Left ventricle myocardium superior (tissue), 1 donor: Measurements from ENCODE around the gene AK3. TPM values are rescaled to one million over a fixed set of nuclear protein-coding genes. Genes with fewer than 3 reads are reported as not detected.
A peak's percentile ranks its signal among the peaks of the same experiment; 100 is the strongest.
"Not testable (repeated sequence)": the region's sequence is repeated elsewhere in the genome, so short reads cannot be mapped to it uniquely, and the experiment has no call there.

Experiments used
- ATAC-seq: fragments of 200-7000 bp; cut with Tn5 transposase; one replicate; pipeline ENCODE4 v1.9.1; 2020; ENCODE audit warnings: mild to moderate bottlenecking, moderate library complexity
- DNase-seq: peaks from one replicate; pipeline ENCODE4 v3.0.0-alpha.2; 2020
- intact Hi-C: fragments of 100-400 bp; cut with micrococcal nuclease; formaldehyde crosslinking; loops from one replicate; pipeline ENCODE4 v1.11.0; 2022
- long read RNA-seq: library from polyadenylated mRNA; unstranded; transcript quantifications from one replicate; pipeline ENCODE4 v2.0.0, GENCODE V29; 2021
- total RNA-seq: library from RNA; stranded (reverse); fragmentation: NEBNext Ultra II Directional; extraction: Animal tissue kit (Norgen Biotek cat#: 25700); gene quantifications from one replicate; pipeline ENCODE4 v1.2.1, GENCODE V29; 2021
- donor health status: DM: no; HTN: yes; CAD: no; lungs with severe emphysema.

AK3 gene
- 219 TPM for total RNA-seq
- long read RNA-seq, transcript AK3-203 (4 exons, 705 nt) = minor isoform, 5 of 366 reads
- long read RNA-seq, transcript AK3-202 (5 exons, 2,736 nt) = major isoform, 338 of 366 reads
- long read RNA-seq, partial matches to known transcripts = 6 of 366 reads
- long read RNA-seq, other reads (novel, unspliced or antisense) = 16 of 366 reads

DNA sequence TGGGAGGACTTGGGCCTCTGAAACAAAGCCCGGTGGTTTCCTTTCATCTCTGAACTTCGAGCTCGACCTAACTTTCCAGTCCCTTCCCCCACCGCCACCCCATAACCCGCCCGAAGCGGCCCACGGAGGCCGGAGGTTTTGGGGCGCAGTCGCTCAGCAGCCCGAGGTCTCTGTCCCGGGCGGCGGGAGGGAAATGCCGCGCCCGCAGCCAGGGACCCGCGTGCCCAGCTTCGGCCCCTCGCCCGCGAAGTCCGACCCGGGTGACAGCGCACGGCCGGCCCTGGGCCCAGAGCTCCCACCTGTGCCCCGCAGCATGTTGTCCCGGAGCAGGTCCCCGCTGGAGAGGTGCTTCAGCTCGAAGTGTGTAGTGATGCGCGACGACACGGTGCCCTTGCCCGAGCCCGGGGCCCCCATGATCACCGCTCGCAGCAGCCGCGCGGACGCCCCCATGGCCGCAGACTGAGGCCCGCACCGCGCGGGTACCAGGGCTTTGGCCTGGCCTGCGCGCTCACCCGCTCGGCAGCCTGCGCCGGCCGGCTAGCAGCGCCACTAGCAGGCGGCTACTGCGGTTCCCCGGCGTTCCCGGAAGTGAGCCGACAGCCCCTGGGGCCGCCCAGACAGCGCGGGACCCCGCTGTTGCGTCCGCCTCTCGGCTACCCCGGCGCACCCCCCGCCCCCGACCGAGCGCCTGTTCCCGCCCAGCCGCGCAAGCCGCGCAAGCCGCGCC is at the start of gene AK3:
AK3 (minus strand) TSS at position 565 of the 727 bp plus-strand sequence; CDS start at position 450, 115 bp downstream.
- ATAC-seq = peak; percentile 95
- intact Hi-C loops = no loop called here
- DNase-seq = peak; percentile 94

DNA sequence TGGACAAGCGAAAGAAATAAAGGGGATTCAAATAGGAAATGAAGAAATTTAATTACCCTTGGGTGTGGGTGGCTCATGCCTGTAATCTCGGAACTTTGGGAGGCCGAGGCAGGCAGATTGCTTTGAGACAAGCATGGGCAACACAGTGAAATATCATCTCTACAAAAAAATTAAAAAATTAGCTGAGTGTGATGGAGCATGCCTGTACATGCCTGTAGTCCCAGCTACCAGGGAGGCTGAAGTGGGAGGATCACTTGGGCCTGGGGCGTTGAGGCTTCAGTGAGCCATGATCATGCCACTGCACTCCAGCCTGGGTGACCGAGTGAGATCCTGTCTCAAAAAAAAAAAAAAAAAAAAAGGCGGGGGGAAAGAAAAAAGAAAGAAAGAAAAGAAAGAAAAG is 47.7 kb upstream of the AK3 start:
- intact Hi-C loops = no loop called here
- ATAC-seq = no peak
- DNase-seq = no peak

DNA sequence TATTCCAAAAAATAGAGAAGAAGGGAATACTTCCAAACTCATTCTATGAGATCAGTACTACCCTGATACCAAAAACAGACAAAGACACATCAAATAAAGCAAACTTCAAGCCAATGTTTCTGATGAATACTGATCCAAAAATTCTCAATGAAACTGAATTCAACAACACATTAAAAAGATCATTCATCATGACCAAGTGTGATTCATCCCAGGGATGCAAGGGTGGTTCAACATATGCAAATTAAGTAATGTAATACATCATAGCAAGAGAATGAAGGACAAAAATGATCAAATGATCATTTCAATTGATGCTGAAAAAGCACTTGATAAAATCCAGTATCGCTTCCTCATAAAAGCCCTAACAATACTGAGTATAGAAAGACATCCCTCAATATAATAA is 46.9 kb upstream of the AK3 start:
- intact Hi-C loops = no loop called here
- DNase-seq = no peak
- ATAC-seq = no peak

DNA sequence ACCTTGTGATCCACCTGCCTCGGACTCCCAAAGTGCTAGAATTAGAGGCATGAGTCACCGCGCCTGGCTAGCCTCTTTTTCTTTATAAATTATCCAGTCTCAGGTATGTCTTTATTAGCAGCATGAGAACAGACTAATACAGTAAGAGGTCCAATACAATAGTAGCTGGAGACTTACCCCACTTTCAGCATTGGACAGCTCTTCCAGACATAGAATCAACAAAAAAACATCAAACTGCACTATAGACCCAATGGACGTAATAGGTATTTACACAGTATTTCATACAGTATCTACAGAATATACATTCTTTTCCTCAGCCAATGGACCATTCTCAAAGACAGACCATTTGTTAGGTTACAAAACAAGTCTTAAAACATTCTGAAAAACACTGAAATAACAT is 45.6 kb upstream of the AK3 start:
- intact Hi-C loops = no loop called here
- DNase-seq = no peak
- no peak for ATAC-seq

GRCh38 chr9:4784403-4784802 is 43.4 kb upstream of the AK3 start:
- DNase-seq (no peak), ATAC-seq (no peak)
- intact Hi-C loops = no loop called here

DNA sequence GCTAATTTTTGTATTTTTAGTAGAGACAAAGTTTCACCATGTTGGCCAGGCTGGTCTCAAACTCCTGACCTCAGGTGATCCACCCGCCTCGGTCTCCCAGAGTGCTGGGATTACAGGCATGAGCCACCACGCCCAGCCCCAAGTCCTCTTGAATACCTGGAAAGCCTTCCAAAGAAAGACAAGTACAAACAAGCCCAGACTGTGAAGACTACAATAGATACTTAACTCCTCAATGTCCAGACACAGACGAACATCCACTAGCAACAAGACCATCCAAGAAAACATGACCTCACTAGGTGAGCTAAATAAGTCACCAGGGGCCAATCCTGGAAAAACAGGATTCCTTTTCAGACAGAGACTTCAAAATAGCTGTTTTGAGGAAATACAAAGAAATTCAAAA is 42.2 kb upstream of the AK3 start:
- intact Hi-C loops, ATAC-seq: not testable (repeated sequence)

DNA sequence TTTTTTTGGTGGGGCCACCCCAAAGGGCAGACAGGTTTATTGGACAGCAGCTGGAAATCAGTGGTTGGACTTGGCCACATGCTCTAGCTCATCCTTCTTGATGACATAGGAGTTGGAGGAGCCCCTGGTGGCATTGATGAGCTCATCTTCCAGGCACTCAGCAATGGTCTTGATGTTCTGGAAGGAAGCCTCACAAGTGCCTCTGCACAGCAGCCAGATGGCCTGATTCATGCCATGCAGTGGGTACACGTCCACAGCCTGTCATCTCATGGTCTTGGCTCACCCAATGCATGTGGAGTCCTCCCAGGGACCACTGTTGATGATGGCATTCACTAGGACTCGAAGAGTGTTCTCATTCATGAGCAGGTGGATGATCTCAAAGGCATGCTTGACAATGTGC is 40.4 kb upstream of the AK3 start:
- intact Hi-C loops = no loop called here
- ATAC-seq (no peak), DNase-seq (no peak)

More for the DNA sequence above, 42.2 kb upstream of the AK3 start:
- not testable (repeated sequence) for DNase-seq

- intact Hi-C loops = no loop called here
- no peak for DNase-seq
- no peak for ATAC-seq
Measured at GRCh38 chr9:4780651-4781050, 39.6 kb upstream of the AK3 start.

- DNase-seq, ATAC-seq, intact Hi-C loops: not testable (repeated sequence)
Measured at GRCh38 chr9:4774958-4775357, 34.0 kb upstream of the AK3 start.

DNA sequence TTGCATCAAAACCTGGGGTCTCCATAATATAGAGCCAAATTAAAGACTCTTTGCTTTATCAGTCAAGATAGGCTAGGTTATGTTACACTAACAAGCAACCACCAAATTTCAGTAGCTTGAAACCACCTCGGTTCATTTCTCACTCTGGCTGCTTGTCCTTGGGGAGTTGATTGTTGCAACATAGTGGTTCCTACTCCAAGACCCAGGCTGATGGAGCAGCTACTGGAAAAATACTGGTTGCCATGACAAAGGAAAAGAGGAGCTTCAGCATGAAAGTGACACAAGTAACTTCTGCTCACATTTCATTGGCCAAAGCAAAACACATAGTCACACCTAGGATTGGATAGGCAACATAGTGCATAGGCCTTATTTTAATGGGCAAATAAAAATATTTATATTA is 33.2 kb upstream of the AK3 start:
- intact Hi-C loops = no loop called here
- ATAC-seq (peak; percentile 93), DNase-seq (no peak)

GRCh38 chr9:4771788-4772187 is 30.8 kb upstream of the AK3 start:
- ATAC-seq = no peak
- intact Hi-C loops = no loop called here
- no peak for DNase-seq

- DNase-seq = no peak
- intact Hi-C loops = loop anchor here (10.0 kb wide), 1 partner anchor 825 kb away; no protein-coding TSS in a partner anchor
- no peak for ATAC-seq
Measured at GRCh38 chr9:4769321-4770080, 28.5 kb upstream of the AK3 start.

DNA sequence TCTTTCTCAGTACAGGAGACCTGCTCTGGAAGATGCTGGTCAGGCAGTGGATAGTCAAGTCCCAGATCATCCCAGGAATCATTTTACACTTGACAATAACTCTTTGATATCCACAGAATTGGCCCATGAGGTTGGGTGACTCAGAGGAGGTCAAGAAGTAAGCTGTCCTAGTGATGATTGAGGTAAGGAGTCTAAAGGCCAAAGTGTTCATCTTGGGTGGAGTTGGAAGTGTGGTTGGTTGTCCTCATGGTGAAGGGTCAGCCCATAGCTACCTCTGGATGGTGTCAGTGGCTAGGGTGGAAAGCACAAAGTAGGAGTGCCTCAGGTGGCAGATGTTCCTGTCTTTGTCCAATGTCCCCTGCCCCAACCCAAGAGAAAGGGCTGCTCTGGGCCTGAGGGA is 27.7 kb upstream of the AK3 start:
- intact Hi-C loops = loop anchor here (10.0 kb wide), 1 partner anchor 826 kb away; no protein-coding TSS in a partner anchor
- DNase-seq = no peak
- no peak for ATAC-seq

DNA sequence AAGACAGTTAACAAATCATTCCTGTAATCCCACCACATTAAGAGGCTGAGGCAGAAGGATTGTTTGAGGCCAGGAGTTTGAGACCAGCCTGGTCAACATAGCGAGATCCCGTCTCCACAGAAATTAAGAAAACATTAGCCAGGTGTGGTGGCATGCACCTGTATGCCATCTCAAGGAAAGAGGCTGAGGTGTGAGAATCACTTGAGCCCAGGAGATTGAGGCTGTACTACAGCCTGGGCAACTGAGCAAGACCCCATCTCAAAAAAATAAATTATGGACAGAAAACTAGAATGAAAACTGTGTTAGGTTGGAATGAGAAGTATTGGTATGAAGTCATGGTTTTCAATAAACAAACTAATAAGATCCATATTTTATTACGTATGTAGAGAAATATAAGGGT is 23.0 kb upstream of the AK3 start:
- intact Hi-C loops = loop anchor here (5.0 to 10.0 kb wide), 2 partner anchors 223 to 831 kb away; partner anchors contain the start of gene JAK2
- DNase-seq = no peak

GRCh38 chr9:4762886-4763541 is 22.0 kb upstream of the AK3 start:
- ATAC-seq (peak; percentile 71), DNase-seq (peak; percentile 40)
- intact Hi-C loops = loop anchor here (5.0 to 10.0 kb wide), 2 partner anchors 224 to 832 kb away; partner anchors contain the start of gene JAK2

More for the DNA sequence above, 23.0 kb upstream of the AK3 start:
- no peak for ATAC-seq

- DNase-seq (peak; percentile 76), ATAC-seq (peak; percentile 74)
- intact Hi-C loops = loop anchor here (5.0 to 10.0 kb wide), 2 partner anchors 225 to 833 kb away; partner anchors contain the start of gene JAK2
Measured at GRCh38 chr9:4762108-4762885, 21.3 kb upstream of the AK3 start.

DNA sequence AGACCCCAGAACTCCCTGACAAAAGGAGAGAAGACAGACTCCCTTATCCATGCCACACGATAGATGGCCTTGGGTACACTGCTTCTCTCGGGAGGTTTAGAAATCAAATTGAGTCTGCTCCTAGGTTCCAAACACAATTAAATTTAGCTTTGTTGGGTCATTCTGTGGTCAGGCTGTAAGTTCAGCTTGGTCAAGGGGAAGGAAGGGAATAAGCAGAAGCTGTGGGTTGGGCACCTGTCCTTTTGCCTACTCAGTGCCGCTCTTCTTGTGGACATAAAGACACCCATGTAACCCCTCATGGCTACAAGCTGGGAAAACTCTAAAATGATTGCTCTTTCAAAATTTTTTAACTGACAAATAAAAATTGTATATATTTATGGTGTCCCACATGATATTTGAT is 19.1 kb upstream of the AK3 start:
- intact Hi-C loops = loop anchor here (5.0 to 10.0 kb wide), 2 partner anchors 227 to 835 kb away; partner anchors contain the start of gene JAK2
- ATAC-seq = peak; percentile 52
- DNase-seq = no peak

GRCh38 chr9:4756420-4756819 is 15.4 kb upstream of the AK3 start:
- ATAC-seq (no peak), DNase-seq (no peak)
- intact Hi-C loops = no loop called here
